Measurements from ENCODE around the gene ASTN1.

The ASTN1 gene

GRCh38 chr1:177020851-177021589 lies 143.5 kb downstream of the ASTN1 start:
- TF ChIP-seq POLR2AphosphoS5 (IDR thresholded peaks at IDR 0.05; ENCODE audit: low read depth, low read length) (no peak), TAF1 (IDR thresholded peaks at IDR 0.05; ENCODE audit: borderline replicate concordance, insufficient read depth, low read length) (no peak), REST (IDR thresholded peaks at IDR 0.05; ENCODE audit: insufficient read depth in 1 of 2, low read depth in 2 of 2, low read length in 2 of 2) (no peak), SIN3A (IDR thresholded peaks at IDR 0.05; ENCODE audit: borderline replicate concordance, insufficient read depth, low read length) (no peak)

- TF ChIP-seq REST (IDR thresholded peaks at IDR 0.05; ENCODE audit: insufficient read depth in 1 of 2, low read depth in 2 of 2, low read length in 2 of 2) (no peak), FOXP2 (optimal IDR thresholded peaks at IDR 0.05; ENCODE audit: borderline replicate concordance, extremely low read depth, extremely low read length, insufficient read depth) (no peak), SIN3A (IDR thresholded peaks at IDR 0.05; ENCODE audit: borderline replicate concordance, insufficient read depth, low read length) (no peak), TAF1 (IDR thresholded peaks at IDR 0.05; ENCODE audit: borderline replicate concordance, insufficient read depth, low read length) (no peak), POLR2AphosphoS5 (IDR thresholded peaks at IDR 0.05; ENCODE audit: low read depth, low read length) (no peak)
Measured at GRCh38 chr1:177017287-177017852, 147.1 kb downstream of the ASTN1 start.

- TF ChIP-seq FOXP2 (optimal IDR thresholded peaks at IDR 0.05; ENCODE audit: borderline replicate concordance, extremely low read depth, extremely low read length, insufficient read depth) (no peak), TAF1 (IDR thresholded peaks at IDR 0.05; ENCODE audit: borderline replicate concordance, insufficient read depth, low read length) (no peak), SIN3A (IDR thresholded peaks at IDR 0.05; ENCODE audit: borderline replicate concordance, insufficient read depth, low read length) (no peak), POLR2AphosphoS5 (IDR thresholded peaks at IDR 0.05; ENCODE audit: low read depth, low read length) (no peak)
Measured at GRCh38 chr1:177014325-177014724, 150.2 kb downstream of the ASTN1 start.

GRCh38 chr1:177012342-177012925 lies 152.1 kb downstream of the ASTN1 start:
- TF ChIP-seq FOXP2 (optimal IDR thresholded peaks at IDR 0.05; ENCODE audit: borderline replicate concordance, extremely low read depth, extremely low read length, insufficient read depth): no peak
- TF ChIP-seq SIN3A (IDR thresholded peaks at IDR 0.05; ENCODE audit: borderline replicate concordance, insufficient read depth, low read length): no peak
- no peak for TF ChIP-seq POLR2AphosphoS5 (IDR thresholded peaks at IDR 0.05; ENCODE audit: low read depth, low read length)
- TF ChIP-seq REST (IDR thresholded peaks at IDR 0.05; ENCODE audit: insufficient read depth in 1 of 2, low read depth in 2 of 2, low read length in 2 of 2): no peak
- TF ChIP-seq TAF1 (IDR thresholded peaks at IDR 0.05; ENCODE audit: borderline replicate concordance, insufficient read depth, low read length): no peak

- no peak for TF ChIP-seq FOXP2 (optimal IDR thresholded peaks at IDR 0.05; ENCODE audit: borderline replicate concordance, extremely low read depth, extremely low read length, insufficient read depth)
- no peak for TF ChIP-seq REST (IDR thresholded peaks at IDR 0.05; ENCODE audit: insufficient read depth in 1 of 2, low read depth in 2 of 2, low read length in 2 of 2)
- no peak for TF ChIP-seq POLR2AphosphoS5 (IDR thresholded peaks at IDR 0.05; ENCODE audit: low read depth, low read length)
Measured at GRCh38 chr1:177011508-177011907, 153.0 kb downstream of the ASTN1 start.
